GM12878 (cell line): ENCODE data around the gene CPD. TPM values are rescaled to one million over a fixed set of nuclear protein-coding genes. Genes with fewer than 3 reads are reported as not detected.

Source experiments
- ATAC-seq: fragments of 200-7000 bp; cut with Tn5 transposase; 3 replicates; pipeline ENCODE4 v1.9.1; 2020; ENCODE audit warnings: mild to moderate bottlenecking, moderate library complexity
- BruUV-seq: library from RNA; stranded (reverse); fragments of 400-500 nt; replicated peaks from 2 replicates; lab custom pipeline; 2021; lab: Mats Ljungman, UMichigan
- CTCF ChIA-PET: fragments of 300-600 bp; sonication (Branson Sonifier 250); formaldehyde crosslinking; extraction: SDS; loops from one replicate; lab custom pipeline; 2021; ENCODE audit warnings: inconsistent platforms; lab: Yijun Ruan, JAX
- POLR2A ChIA-PET: fragments of 350-600 bp; formaldehyde crosslinking; extraction: SDS; loops from one replicate; lab custom pipeline; 2021; ENCODE audit warnings: inconsistent platforms; lab: Charles Lee
- RAD21 ChIA-PET: fragments of 300-600 bp; sonication (Branson Sonifier 250); formaldehyde crosslinking; loops from one replicate; lab custom pipeline; 2023; ENCODE audit warnings: antibody characterized with exemption; ENCODE audit not compliant: unreplicated experiment; lab: Charles Lee
- SMC1A ChIA-PET: fragments of 300-600 bp; sonication (Branson Sonifier 250); formaldehyde crosslinking; loops from one replicate; lab custom pipeline; 2023; ENCODE audit not compliant: unreplicated experiment, uncharacterized antibody; lab: Charles Lee
- DNase-seq: peaks from one replicate; pipeline ENCODE4 v3.0.0-alpha.2; 2011; ENCODE audit warnings: low read depth, low spot score
- FAIRE-seq: peaks from 3 replicates; lab custom pipeline; 2011; peaks lifted over from hg19 to GRCh38; lab: Jason Lieb, UNC
- H2AFZ ChIP-seq: 2 replicates; pipeline ENCODE4 v1.6.0; 2011; ENCODE audit warnings: low read depth, low read length, control low read depth; ENCODE audit not compliant: control insufficient read depth
- H3K27ac ChIP-seq: 2 replicates; pipeline ENCODE4 v1.5.1; 2011; ENCODE audit warnings: control low read depth; ENCODE audit not compliant: control insufficient read depth, insufficient read depth
- H3K27me3 ChIP-seq, 2 experiments: replicated peaks in 1 of 2; 2 replicates each; pipeline versions ENCODE4 v1.6.0 to v1.6.1; 2011; ENCODE audit warnings: low read length in 1 of 2; ENCODE audit not compliant: control insufficient read depth in 2 of 2, insufficient read depth in 2 of 2
- H3K36me3 ChIP-seq, 2 experiments: 2 replicates each; pipeline ENCODE4 v1.5.1; 2011; ENCODE audit warnings: low read length in 1 of 2; ENCODE audit not compliant: control insufficient read depth in 2 of 2, insufficient read depth in 2 of 2
- H3K4me1 ChIP-seq: 2 replicates; pipeline ENCODE4 v1.6.1; 2011; ENCODE audit warnings: mild to moderate bottlenecking, low read length, moderate library complexity, mixed read lengths; ENCODE audit not compliant: control insufficient read depth, insufficient read depth
- H3K4me2 ChIP-seq: 2 replicates; pipeline ENCODE4 v1.6.0; 2011; ENCODE audit warnings: control low read depth; ENCODE audit not compliant: control insufficient read depth, insufficient read depth
- H3K4me3 ChIP-seq: fragments of 200-600 bp; sonication (generic); 2 replicates; pipeline ENCODE4 v1.5.1; 2016
- H3K79me2 ChIP-seq: 2 replicates; pipeline ENCODE4 v1.6.0; 2011; ENCODE audit warnings: low read length; ENCODE audit not compliant: control insufficient read depth, insufficient read depth
- H3K9ac ChIP-seq: 2 replicates; pipeline ENCODE4 v1.8.0; 2011; ENCODE audit warnings: low read length, control low read depth, mixed read lengths; ENCODE audit not compliant: control insufficient read depth, insufficient read depth
- H3K9me3 ChIP-seq: replicated peaks from 3 replicates; pipeline ENCODE4 v1.5.1; 2011; ENCODE audit warnings: mild to moderate bottlenecking, low read length; ENCODE audit not compliant: control insufficient read depth, insufficient read depth
- H4K20me1 ChIP-seq: 2 replicates; pipeline ENCODE4 v1.6.0; 2011; ENCODE audit not compliant: control insufficient read depth, insufficient read depth
- CEBPB ChIP-seq, 2 experiments: fragments of 150-350 bp in 1 of 2; IDR thresholded peaks; 2 replicates each; pipeline ENCODE4 v1.6.1; 2012 to 2014; ENCODE audit warnings: low read depth in 2 of 2, low read length in 2 of 2, borderline replicate concordance in 1 of 2, inconsistent platforms in 1 of 2
- CHD4 ChIP-seq: fragments of 200-600 bp; sonication (generic); IDR thresholded peaks from 2 replicates; pipeline ENCODE4 v1.6.1; 2016; ENCODE audit warnings: mild to moderate bottlenecking
- FOXK2 ChIP-seq: fragments of 450-650 bp; IDR thresholded peaks from 2 replicates; pipeline ENCODE4 v1.6.1; 2017; ENCODE audit warnings: mild to moderate bottlenecking, moderate library complexity
- SMAD5 ChIP-seq: IDR thresholded peaks from 2 replicates; pipeline ENCODE4 v1.6.1; 2016; ENCODE audit warnings: antibody characterized with exemption, low read depth
- ZNF592 ChIP-seq: fragments of 450-650 bp; IDR thresholded peaks from 2 replicates; pipeline ENCODE4 v1.6.1; 2017; ENCODE audit warnings: mild to moderate bottlenecking, moderate library complexity
- WGBS: methylation state at CpG from one replicate; pipeline ENCODE4 v1.1.6; 2016; ENCODE audit warnings: low lambda C conversion rate; ENCODE audit not compliant: insufficient replicate concordance, insufficient coverage; ENCODE audit errors: missing lambda C conversion rate; 5-methylcytosine and 5-hydroxymethylcytosine counted together
- in situ Hi-C: fragments of 300-500 bp; cut with MboI; formaldehyde crosslinking; loops from 9 replicates; pipeline ENCODE4 v1.14.3; 2018; ENCODE audit warnings: mixed read lengths
- intact Hi-C: fragments of 100-400 bp; cut with micrococcal nuclease; formaldehyde crosslinking; loops from one replicate; pipeline ENCODE4 v1.14.2; 2022; ENCODE audit not compliant: unreplicated experiment
- polyA plus RNA-seq, 11 experiments: library from polyadenylated mRNA; depleted of rRNA in 4 of 11; unstranded in 6 of 11; stranded (reverse) in 5 of 11; fragments of >200 nt; fragmentation: Nextera tagmentation in 4 of 11; fragmentation: Illumina TruSeq in 1 of 11; extraction: Ambion mirVana in 4 of 11; extraction: Trizol in 1 of 11; gene quantifications; 1 replicate in 1 of 11; 2 replicates in 10 of 11; pipeline versions ENCODE4 v1.2.1 to v1.2.3, GENCODE V29; 2011 to 2016; ENCODE audit warnings: inconsistent platforms in 2 of 11, missing spikeins in 2 of 11, low read depth in 1 of 11
- total RNA-seq, 4 experiments: library from RNA; depleted of rRNA in 3 of 4; stranded (reverse); fragments of >200 nt in 3 of 4; fragmentation: Illumina TruSeq in 1 of 4; extraction: Trizol in 1 of 4; gene quantifications; 2 replicates each; pipeline versions ENCODE4 v1.2.1 to v1.2.3, GENCODE V29; 2013 to 2021

Gene CPD
- total and polyA plus RNA-seq, 10 of the 15 experiments (the other 5 are each of a cell fraction or from before 2014, with no cell fraction given) = 3.5 to 24.2 (median 15.7) TPM

GRCh38 chr17:30398328-30399041 lies 19.8 kb downstream of the CPD start:
- Histone ChIP-seq H3K79me2 (no peaks in the 10 kb centered on the region), H3K4me2 (no peak overlapping the region), H4K20me1 (no peaks in the 10 kb centered on the region), H3K9ac (no peak overlapping the region), H3K4me3 (no peak overlapping the region), H2AFZ (no peak overlapping the region), H3K27ac (no peak overlapping the region), H3K36me3 (0 out of 4 replicates have a peak, but pooled peaks cover 0 to 1% of the 10 kb centered on the region in 2 experiments), H3K9me3 (no peaks in the 10 kb centered on the region; the same call in 2 of the 3 replicates), H3K4me1 (no peaks in the 10 kb centered on the region), H3K27me3 (no peaks in the 10 kb centered on the region)
- no TSS peak for BruUV-seq
- TF ChIP-seq ZNF592 = no peak
- no peak for TF ChIP-seq CEBPB (IDR thresholded peaks at IDR 0.05; ENCODE audit: borderline replicate concordance in 1 of 2, low read depth in 2 of 2, low read length in 2 of 2)
- TF ChIP-seq CHD4 = no peak
- no peak for TF ChIP-seq SMAD5
- TF ChIP-seq FOXK2 = no peak
- ChIA-PET RAD21 (no interaction called here), CTCF (no interaction called here), POLR2A (no interaction called here), SMC1A (interaction anchor here (0.7 kb wide), 1 partner anchor 15 kb away, joined by 4 read pairs; no protein-coding TSS in a partner anchor)
- intact Hi-C loops = no loop called here
- in situ Hi-C loops = no loop called here
- ATAC-seq (no peak), DNase-seq (no peak), FAIRE-seq (no peak)
- 96% methylated on average over 1 of the region's 1 CpG for WGBS
